DOHH2 (cell line): ENCODE measurements around the gene DMD.

Experiments
- EZH2phosphoT487 ChIP-seq: fragments of 200-600 bp; sonication (generic); IDR thresholded peaks from 2 replicates; pipeline ENCODE4 v1.6.1; 2017; ENCODE audit warnings: borderline replicate concordance, mild to moderate bottlenecking, antibody characterized with exemption, low read length, moderate library complexity, mixed read lengths
- TF ChIP-seq, protein P1 (sequence below): fragments of 200-600 bp; sonication (generic); IDR thresholded peaks from one replicate; pipeline ENCODE4 v1.5.1; 2014; ENCODE audit warnings: antibody characterized with exemption, mild to moderate bottlenecking, low read depth, low read length; ENCODE audit not compliant: poor library complexity, severe bottlenecking

- TF ChIP-seq, protein P1, sequence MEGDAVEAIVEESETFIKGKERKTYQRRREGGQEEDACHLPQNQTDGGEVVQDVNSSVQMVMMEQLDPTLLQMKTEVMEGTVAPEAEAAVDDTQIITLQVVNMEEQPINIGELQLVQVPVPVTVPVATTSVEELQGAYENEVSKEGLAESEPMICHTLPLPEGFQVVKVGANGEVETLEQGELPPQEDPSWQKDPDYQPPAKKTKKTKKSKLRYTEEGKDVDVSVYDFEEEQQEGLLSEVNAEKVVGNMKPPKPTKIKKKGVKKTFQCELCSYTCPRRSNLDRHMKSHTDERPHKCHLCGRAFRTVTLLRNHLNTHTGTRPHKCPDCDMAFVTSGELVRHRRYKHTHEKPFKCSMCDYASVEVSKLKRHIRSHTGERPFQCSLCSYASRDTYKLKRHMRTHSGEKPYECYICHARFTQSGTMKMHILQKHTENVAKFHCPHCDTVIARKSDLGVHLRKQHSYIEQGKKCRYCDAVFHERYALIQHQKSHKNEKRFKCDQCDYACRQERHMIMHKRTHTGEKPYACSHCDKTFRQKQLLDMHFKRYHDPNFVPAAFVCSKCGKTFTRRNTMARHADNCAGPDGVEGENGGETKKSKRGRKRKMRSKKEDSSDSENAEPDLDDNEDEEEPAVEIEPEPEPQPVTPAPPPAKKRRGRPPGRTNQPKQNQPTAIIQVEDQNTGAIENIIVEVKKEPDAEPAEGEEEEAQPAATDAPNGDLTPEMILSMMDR: no peak
- TF ChIP-seq EZH2phosphoT487: no peak
Observed at GRCh38 chrX:32397562-32398216, 813.7 kb downstream of the DMD start.
